HG02759 (cell line): ENCODE results near the gene DNM3.

Experiments used
- ATAC-seq: cut with Tn5 transposase; IDR thresholded peaks from one replicate; pipeline ENCODE4 v1.9.1; 2021; ENCODE audit warnings: mild to moderate bottlenecking, moderate library complexity; ENCODE audit not compliant: unreplicated experiment

DNM3 gene

DNA sequence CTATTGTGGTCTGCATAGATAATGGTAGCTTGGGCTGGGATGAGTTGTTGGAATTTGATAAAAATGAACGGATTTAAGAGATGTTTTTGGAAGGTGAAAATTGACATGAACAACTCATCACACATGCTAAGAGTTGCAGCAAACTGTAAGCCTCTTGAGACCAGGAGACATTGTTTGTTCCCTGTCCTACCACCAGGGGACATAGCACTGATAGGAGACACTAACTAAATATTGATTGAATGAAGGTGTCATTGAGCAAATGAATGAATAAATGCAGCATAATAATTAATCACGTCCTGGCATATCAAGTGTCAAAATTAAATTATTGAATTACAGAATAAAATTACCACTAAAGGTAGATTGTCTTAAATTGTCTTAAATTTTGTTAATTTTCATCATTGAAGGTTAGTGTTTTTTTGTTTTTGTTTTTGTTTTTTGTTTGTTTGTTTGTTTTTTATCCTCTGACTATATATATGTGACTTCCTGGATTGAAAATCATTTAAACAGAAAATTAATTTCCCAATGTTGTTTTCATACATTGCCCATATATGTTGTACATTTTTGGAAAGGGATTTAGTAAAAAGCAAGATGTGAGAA is 293.9 kb downstream of the DNM3 start:
- ATAC-seq = no peak

DNA sequence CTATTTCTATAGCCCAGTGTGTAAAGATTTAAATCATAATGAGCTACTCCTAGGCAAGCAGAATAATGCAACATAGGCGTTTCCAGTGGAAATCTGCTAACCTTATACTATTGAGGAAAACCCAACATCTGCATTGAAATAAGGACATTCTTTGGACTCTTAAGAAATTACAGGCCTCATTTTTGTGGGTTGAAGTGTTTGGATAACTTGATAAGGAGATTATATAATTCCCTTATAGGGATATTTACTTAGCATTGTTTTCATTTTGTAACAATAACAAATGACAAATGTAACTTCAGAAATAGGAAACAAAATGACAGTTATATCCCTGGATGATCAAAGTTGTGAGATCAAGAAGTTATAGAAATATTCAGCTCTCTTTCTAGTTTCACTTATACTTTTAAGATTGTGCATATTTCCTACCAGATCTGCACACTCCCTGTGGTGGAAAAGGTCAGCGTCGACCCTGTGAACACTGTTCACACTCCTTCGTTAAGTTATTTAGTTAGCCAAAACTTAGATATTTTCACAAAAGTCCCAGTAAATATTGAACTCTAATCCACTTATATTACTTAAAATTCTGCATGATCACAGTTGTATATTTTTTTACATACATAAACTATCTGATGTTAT is 294.8 kb downstream of the DNM3 start:
- ATAC-seq = no peak

DNA sequence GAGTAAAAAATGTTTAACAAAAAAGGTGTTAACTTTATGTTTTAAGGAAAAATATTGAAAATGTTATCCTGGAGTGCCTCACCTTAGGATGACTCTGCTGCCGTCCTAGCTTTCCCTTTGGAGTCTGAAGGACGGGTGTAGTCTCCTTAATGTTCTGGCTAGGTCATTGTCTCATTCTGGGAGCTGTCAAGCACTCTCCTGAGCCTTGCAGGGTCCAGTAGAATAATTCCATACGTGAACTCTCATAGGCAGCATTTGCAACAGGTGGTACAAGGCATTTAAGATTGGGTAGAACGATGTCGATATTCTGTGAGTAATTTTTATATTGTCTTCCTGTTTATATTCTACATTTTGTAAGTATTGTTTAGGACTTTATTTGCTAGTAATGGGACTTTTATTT is 295.6 kb downstream of the DNM3 start:
- ATAC-seq = no peak

DNA sequence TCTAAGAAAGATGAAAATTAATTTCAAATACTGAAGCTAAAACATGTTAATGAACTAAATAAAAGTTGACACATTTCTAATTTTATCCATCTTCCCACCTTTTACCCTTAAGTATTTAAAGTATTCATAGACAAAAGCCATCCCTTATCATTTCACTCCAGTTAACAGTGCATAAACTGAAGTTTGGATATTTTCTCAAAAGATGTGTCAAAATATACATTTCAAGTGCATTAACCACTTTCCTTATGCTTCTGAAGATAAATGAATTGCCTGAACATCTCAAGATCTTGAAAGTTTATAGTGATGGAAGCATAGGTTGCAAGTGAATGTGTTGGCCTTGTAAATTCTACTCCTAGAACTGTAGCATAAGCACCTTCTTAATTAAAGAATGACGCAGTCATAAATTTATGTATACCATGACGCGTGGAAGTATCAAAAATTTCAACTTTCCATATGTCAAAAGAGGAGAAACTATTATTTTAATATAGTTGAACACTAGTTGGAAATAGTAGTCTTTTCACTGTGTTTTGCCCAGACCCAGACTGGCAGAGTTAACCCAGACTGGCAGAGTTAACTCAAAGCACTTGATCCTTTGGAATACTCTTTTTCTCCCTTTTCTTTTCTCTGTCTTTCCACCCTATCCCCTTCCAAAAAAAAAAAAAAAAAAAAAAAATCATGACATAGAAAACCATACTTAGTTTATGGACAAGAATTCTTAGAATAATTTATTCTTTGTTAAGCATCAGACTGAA is 296.6 kb downstream of the DNM3 start:
- no peak for ATAC-seq

DNA sequence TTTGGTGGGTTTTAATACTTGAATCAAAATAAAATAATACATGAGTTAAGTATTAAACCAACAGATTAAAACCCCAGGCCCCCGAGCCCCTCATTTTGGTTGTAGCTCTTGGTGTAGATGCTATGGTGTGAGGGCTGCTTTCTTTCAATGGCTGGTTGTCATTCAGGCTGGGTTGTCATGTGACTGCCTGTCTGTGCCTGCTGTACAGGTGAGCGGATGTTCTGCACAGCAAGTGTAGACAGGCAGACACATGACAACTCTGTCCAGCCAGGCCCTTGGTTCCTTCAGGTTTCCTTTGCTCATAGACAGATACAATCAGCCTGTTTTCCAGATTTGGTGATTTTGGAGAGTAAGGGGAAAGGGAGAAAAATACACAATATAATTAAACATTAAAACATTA is 297.3 kb downstream of the DNM3 start:
- ATAC-seq = no peak

DNA sequence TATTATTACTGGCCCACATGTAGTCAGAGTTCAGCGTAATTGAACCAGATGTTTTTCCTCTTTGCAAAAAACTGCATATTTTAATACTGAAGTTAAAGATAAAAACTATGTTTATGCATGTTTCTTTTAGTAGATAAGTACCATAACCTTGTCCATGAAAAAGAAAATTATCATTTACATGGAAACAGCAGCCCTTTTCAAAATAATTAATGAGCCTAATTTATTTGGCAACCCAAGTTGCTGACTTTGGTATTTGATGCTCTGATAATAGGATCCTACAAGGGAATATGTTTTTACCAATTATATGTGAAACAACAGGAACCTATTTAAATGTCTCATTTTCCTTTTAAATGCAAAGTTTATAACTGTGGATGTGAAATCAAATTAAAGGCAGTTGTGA is 297.9 kb downstream of the DNM3 start:
- no peak for ATAC-seq

DNA sequence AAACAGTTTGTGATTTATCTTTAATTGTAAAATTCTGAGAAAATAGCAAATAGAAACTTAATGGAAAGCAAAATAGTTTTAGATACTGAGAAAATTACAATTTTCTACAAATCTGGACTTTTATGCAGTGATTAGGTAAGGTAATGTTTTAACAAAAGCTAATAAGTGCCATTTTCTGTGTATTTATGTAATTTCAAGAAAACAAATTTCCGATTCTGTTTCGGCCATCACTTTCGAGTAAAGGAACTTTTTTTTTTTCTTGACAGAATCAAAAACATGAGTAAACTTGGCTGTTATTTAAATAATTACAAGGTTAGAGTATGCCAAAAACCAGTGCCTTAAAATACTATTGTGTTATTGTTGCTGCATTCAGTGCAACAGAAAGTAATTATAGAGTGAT is 298.8 kb downstream of the DNM3 start:
- ATAC-seq = no peak

DNA sequence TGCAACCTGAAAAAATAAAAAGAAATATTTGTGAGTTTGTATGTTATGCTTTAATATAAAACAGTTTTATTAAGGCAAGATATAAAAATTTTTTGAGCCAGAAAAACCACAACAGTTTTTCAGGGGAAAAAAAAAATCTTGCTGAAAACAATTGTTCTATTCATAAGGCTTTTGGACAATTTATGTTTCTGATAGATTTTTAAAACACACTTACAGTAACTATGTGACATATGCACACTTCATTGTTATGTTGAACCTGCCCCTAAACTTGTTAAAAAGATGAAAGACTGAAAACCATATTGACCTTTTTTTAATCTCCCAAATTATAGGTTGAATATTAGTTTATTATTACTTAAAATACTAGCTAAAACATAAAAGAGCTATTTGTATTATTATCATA is 299.3 kb downstream of the DNM3 start:
- no peak for ATAC-seq

DNA sequence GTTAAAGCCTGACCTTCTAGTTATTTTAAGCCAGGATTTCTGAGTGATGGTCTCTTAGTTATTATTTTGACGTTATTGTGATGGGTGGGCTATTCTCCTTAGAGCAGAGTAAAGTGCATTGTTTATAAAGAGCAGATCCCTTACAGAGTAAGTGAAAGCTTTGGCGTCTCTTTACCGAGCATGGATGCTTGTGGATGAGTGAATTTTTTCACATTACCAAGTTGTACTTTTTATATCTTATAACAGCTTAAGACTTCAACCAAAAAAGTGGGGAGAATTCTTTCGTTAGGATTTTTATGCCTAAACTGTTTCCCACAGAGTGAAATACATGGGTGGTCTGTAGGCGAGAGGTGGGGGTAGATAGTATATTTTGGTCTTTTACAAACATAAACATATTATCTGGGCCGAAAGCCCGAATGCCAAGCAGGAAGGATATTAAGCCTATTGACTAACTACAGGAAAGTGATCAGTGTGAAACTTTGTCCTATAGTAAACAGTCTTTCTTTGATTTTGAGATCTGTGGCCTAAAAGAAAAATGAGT is 300.1 kb downstream of the DNM3 start:
- no peak for ATAC-seq

DNA sequence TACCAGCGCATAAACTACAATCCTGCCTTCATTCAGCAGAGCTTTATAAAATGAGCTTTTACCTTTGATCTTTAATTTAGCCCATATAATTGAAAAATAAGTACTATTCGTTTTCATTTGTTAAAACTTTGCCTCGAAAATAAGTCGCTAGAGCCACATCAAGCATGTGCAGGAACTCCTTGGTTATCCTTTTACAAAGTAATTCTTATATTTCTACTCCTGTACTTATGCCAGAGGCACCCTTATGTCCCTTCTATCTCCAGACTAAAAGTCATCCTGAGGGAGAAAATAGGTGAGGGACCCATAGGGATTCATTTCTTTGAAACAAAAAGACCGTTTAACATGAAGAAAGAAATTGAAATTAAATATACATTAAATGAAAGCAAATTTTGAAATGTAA is 301.0 kb downstream of the DNM3 start:
- no peak for ATAC-seq

DNA sequence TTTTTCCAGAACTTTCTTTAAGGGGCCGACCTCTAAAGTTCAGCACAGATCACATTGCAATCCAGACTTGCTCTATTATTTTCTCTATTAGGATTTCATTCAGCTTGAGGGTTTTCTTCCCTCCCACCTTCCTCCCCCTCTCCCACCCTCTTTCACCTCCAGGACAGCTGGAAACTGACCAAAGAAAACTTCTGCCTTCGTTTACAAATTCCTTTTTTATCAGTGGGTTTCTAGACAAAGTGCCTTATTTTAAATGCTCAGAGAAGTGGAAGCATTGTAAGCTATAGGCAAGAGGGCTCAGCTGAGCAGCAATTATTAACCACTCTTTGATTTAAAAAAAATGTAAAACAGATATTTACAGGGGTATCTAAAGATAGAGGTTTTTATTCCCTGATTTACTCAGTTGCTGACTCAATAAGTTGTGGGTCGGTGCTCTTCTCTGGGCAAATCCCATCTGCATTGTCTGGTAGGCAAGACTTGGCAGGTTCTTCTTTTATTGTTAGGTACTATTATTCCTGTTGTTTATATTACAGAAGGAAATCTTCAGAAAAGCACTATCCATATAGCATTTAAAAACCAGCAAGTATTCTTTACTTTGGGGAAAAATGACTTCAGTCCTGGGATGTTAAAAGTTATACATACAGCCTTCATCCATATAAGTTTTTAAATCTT is 302.2 kb downstream of the DNM3 start:
- ATAC-seq = no peak

DNA sequence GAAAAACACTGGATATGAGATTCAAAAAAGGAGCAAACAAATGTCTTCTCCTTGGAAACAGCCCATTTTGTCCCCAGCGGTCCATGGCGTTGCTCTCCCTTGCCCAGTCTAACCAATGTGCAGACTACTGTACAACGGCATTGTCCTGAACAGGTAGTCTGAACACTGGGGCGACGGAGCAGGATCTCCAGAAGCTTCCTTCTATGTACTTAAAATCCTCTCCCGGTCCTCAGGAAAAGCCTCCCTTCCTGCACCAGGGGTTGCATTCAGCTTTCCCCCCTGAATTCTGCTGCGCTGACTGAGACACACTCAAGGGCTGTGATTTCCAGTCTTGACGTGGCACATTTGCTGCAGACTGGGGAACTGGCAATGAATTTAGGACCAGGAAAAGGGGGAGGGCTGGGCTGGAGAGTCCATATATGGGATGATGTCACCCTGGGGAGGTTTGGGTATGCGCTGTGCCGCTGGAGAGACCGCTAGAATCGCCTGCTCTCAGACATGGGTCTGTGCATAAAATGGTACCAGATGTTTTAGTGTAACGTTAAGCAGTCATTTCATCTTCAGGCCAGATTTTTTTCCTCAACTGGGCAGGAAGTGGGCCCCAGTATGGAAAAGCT is 303.3 kb downstream of the DNM3 start:
- no peak for ATAC-seq

DNA sequence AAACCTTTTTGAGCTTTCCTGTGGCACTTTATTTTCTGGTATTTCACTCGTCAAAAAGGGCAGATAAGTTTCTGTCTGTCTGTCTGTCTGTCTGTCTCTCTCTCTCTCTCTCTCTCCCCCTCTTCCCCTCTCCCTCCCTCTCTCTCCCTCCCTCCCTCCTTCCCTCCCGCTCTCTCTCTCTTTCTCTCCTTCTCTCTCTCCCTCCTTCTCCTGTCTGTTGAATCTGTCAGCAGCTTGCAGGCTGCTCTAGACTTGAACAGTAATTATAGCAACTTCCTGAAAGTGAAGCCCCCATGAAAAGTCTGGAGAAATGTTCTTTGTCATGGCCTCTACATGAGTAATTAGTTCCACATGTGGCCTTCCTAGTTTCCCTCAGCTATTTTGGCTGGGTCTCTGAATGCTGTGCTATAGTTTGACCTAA is 303.9 kb downstream of the DNM3 start:
- ATAC-seq = no peak

DNA sequence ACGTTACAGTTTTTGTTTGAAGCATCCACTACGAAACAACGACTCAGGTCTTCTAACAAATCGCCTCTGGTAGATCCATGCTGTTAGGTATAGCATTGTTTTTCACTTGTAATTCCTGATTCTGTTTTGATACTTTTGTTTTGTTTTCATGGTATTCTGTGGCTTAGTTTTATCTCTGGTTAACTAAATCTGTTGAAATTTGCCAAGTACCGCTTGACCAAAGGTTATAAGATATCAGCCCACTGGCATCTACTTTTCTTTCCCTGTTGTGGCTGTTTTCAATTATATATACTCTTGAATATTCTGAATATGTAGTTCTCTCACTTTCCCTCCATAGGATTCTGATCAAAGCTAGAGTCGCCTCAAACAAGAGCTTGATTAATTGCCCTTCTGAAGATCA is 304.4 kb downstream of the DNM3 start:
- ATAC-seq = no peak

DNA sequence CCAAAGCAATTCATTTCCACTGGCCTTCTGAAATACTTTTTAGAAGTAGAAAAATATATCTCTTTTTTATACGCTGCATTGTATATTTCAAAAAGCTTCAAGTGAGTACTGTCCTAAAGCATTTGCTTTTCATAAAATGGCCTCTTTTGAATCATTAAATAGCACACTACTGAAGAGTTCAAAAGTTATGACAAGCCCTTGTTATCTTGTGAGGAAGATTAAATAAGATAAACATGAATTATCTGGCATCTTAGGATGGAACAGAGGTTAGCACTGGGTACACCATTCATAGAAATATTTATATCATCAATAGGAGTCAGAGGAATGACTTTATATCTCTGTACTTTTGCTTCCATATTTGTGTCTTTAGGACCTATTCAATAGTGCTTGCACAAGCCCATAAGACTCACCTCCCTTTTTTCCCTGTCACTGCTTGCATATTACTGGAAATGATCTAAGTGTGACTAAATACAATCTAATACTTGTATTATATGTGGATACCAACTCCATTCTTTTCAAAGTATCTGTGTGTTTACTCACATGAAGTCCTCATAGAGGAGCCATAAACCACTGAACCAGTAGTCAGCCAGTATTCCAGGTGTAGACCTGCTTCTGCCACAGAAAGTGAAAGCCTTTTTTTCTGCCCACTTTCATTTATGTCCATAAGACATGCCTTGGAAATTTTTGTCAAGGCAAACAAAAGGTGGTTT is 305.0 kb downstream of the DNM3 start:
- ATAC-seq = no peak

DNA sequence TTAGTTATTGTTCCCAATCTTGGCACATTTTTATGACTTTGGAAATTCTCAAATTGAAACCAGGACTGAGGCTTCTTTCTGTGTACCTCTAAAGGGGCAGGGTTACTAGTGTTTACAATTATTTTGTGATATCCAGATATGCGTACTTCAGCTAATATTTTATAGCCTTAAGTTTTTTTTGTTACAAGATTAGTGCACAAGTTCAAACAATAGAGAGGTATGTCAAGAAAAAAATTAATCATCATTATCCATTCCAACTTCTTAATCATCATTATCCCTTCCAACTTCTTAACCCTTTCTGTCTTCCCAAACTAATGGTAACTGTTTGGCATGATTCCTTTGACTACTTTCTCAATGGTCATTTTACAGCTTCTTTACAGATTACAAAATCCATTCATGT is 306.2 kb downstream of the DNM3 start:
- ATAC-seq = no peak

DNA sequence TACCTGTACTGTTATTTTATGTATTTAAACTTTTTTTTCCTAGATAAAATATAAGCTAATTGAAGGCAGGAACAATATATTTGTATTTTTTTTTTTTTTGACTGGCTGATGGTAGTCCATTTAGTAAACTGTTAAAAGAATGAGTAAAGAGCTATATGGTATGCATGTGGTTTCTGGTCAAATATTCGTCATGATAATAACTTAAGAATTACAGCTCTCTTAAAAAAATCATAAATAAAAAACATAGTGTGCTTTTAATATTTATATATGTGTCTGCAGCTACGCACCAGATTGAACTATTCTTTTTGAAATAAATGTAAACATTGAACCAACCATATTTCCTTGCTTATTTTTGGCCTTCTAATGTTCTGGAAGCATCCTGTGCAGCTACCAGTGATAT is 306.9 kb downstream of the DNM3 start:
- no peak for ATAC-seq

DNA sequence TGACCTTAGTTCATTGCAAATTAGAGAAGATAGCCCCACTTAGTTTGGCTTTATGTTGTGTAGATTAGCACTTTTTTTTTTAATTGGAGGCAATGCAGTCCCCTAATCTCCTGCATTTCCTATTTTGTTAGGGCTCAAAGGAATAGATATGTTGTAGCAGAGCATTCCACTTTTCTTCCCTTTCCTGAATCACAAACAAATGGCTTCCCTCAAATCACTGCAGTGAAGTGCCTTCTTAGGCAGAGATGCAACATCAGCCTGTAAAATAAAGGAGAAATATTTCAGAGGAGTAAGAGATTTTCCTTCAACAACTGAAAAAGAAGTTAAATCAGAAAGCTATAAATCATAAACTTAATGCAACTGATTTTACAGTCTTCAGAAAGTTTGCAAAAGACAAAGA is 307.4 kb downstream of the DNM3 start:
- ATAC-seq = no peak

DNA sequence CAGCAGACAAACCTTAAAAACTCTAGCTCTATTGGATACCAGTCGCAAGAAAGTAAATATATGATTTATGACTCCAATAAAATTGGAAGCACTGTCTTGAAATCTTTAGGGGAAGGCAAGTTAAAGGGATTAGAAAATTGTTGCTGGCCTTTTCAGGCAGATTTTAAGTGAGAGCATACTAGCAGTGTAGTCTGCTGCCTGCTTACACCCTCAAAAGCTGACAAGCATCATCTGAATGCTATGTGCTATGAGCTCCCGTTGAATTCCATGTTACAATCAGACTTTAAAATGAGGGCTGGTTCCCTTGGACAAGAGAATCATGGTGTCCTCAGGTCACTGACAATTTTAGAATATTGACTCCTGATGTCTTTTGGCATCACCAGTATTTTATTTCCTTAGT is 308.0 kb downstream of the DNM3 start:
- no peak for ATAC-seq

DNA sequence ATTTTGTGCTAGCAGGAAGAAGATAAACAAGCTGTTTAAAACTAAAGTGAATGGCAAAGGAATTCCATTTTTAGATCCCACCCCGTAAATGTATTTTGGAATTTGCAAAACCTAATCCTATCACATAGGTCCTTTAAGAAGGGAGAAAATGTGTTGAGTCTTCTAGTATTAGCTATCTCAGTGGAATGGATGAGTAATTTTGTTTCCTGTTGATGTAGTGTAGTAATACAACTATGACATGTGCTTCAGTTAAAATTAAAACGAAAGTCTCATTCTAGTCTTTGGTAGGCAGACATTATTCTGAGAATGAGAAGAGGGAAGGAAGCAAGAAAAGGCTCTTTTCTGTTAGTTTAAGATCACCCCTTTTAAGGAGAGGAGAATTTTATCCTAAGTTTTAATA is 313.3 kb downstream of the DNM3 start:
- peak; percentile 87 for ATAC-seq

DNA sequence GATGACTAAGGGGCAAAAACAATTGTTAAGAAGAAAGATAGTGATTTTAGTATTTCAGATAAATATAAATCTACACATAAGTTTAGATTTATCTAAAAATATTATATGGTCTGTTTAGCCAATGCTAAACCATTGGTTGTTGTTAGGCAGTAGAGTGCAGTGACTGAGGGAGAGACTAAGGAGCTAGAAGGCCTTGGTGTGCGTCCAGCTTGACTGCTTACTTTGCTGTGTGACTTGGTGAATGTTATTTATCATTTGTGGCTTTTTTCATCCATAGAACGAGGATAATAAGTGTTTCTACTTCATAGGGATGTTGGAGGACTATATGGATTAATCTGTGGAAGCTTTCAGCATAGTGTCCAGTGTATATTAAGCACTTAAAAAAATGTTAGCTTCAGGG is 314.5 kb downstream of the DNM3 start:
- ATAC-seq = no peak
